GM18519 (cell line): ENCODE measurements around the gene ADAM12.
"Not testable (repeated sequence)": the region's sequence is repeated elsewhere in the genome, so short reads cannot be mapped to it uniquely, and the experiment has no call there.

Experiments used
- ATAC-seq: cut with Tn5 transposase; IDR thresholded peaks from one replicate; pipeline ENCODE4 v1.9.1; 2021; ENCODE audit warnings: mild to moderate bottlenecking, moderate library complexity; ENCODE audit not compliant: unreplicated experiment, low FRiP score

ADAM12 gene

GRCh38 chr10:126066456-126066855 is 321.8 kb downstream of the ADAM12 start:
- ATAC-seq: no peak

DNA sequence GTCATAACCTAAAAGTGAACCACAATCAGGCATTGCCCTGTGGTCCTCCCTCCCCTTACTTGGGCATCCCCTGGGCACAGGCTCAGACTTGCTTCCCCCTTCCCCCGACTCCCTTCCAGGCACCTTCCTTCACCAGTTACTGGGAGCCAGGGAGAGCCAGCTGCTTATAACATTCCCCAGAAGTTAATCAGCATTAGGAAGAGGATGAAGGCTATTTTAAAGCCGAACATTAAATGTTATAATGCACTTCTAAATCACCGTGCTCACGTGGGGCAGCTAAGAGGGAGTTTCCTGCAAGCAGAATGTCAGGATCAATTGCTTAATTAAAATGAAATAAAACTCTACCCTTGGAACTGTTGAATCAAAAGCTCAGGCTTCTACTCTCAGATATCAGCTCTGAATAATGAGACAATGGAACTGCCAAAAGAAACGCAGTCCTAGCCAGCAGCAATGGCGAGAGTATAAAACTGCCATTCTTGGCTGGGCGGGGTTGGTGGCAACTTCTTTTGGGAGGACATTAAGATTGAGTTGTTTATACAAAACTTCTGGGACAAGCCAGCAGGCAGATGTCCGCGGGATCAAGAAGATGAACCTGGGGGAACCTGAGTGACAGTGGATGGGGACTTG is 322.4 kb downstream of the ADAM12 start:
- no peak for ATAC-seq

GRCh38 chr10:126064512-126064911 is 323.8 kb downstream of the ADAM12 start:
- no peak for ATAC-seq

DNA sequence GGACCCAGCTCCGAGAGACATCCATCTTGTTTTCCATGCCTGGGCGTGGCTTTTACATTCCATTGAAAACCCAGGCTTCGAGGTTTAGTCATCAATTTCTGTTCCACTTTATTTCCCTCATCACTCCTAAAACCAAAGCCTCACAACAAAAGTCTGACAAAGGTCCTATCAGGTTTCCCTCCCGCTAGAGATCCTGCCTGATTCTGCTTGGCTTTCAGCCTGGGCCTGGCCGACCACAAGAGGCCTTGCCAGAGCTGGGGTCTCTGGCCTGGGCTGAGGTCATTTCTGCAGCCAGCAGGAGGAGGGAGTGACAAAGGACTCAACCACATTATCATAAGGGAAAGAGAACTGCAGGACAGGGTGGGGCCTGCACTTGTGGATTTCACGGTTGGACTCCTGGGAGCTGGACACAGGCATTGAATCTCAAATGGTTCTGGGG is 324.9 kb downstream of the ADAM12 start:
- ATAC-seq: no peak

GRCh38 chr10:126062131-126063032 is 325.9 kb downstream of the ADAM12 start:
- no peak for ATAC-seq

DNA sequence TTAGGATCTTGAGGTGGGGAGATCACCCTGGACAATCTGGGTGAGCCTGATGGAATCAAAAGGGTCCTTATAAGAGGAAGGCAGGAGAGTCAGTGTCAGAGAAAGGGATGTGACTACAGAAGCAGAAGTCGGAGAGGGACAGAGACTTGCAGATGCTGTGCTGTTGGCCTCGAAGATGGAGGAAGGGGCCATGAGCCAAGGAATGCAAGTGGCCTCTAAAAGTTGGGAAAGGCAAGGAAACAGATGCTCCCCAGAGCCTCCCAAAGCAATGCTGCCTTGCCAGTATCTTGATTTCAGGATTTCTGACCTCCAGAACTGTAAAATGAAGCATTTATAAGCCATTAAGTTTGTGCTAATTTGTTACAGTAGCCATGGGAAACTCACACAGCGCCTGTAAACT is 326.8 kb downstream of the ADAM12 start:
- ATAC-seq: no peak

DNA sequence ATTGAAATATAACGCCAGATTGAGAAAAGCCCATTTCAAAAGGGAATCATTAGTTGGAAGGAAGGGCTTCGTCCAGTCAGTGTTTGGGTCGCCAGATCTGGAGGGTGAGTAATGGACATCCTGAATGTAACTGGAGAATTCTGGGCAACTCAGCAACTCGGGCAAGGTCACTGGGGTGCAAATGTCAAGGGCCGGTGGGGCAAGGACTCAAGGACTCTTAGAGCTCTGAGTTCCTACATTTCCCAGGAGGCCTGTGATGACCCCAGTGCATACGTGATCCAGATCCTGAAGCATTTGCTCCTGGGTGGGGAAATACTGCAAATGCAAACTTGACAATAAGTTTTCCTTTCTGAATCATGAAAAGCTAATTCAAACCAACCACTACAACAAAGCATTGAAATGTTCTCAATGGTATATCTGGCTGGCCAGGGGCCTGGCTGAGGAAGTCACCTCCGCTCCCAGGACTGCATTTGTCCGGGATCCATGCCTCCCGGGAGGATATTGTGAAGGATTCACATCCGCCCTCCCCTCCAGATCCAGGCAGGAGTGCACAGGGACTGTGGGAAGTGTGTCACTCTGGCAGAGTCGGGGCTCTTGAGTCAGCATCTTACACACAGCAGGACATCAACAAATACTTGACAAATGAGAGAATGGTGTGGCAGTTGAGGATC is 327.9 kb downstream of the ADAM12 start:
- no peak for ATAC-seq

- ATAC-seq: no peak
Measured at GRCh38 chr10:126059076-126059826, 329.0 kb downstream of the ADAM12 start.

DNA sequence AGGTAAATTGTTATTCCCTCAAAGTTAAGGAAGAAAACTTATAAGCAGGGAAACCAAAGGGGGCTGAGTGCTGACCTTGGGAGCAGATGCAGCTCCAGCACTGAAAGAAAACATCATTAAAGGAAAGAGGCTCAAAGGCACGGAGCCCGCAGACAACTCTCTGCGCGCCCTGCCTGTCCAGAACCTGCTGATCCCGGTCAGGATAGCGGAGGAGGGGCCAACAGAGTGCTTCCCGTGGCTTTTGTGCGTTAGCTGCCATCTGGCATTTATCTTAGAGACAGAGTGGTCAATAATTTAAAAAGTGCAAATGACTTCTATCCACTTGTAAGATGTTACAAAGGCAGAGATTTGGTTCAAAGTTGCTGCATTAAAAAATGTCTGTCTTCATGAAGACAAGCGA is 329.8 kb downstream of the ADAM12 start:
- no peak for ATAC-seq

DNA sequence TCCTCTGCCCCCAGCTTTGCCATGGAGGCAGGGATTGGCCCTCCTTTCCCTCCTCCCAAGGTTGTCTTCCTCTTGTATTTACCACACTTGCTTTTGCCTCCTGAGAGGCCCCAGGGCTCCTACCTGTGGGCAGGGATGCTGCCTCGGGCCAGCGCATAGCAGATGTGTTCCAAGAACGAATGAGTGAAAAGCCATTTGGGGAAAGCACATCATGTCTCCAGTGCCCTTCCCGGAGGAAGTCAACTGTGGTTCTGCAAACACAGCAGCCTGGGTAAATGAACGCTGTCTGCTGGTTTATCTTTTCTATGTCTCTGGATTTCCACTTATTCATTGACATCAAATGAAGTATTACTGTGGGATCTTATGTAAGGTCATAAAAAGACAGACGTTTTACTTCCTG is 330.2 kb downstream of the ADAM12 start:
- ATAC-seq: no peak

- no peak for ATAC-seq
Measured at GRCh38 chr10:126057494-126057893, 330.8 kb downstream of the ADAM12 start.

GRCh38 chr10:126054191-126054590 is 334.1 kb downstream of the ADAM12 start:
- no peak for ATAC-seq

DNA sequence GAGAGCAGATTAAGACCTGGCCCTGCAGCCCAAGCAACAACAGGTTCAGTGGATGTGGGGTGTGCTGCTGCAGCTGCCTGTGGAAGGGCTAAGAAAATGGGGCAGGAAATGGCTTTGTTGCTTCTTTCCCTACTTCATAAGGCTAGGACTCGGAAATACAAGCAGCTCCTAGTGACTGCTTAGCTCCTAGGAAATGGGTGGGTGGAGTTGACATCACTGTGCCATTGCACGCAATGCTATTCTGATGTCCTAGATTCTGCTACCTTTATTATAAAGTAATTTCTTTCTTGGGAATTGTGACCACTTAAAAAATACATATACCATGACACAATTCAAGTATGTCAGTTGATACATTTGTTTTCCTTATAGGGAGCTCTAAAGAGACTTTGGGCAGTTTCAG is 336.1 kb downstream of the ADAM12 start:
- no peak for ATAC-seq

GRCh38 chr10:126049759-126050700 is 338.2 kb downstream of the ADAM12 start:
- ATAC-seq: no peak

DNA sequence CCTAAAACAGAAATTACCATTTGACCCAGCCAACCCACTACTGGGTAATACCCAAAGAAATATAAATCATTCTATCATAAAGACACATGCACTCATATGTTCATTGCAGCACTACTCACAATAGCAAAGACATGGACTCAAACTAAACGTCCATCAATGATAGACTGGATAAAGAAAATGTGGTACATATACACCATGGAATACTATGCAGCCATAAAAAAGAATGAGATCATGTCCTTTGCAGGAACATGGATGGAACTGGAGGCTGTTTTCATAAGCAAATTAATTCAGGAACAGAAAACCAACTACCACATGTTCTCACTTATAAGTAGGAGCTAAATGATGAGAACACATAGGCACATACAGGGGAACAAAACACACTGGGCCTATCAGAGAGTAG is 340.5 kb downstream of the ADAM12 start:
- ATAC-seq: not testable (repeated sequence)

- ATAC-seq: no peak
Measured at GRCh38 chr10:126046831-126047230, 341.4 kb downstream of the ADAM12 start.

- ATAC-seq: no peak
Measured at GRCh38 chr10:126045861-126046260, 342.4 kb downstream of the ADAM12 start.

- no peak for ATAC-seq
Measured at GRCh38 chr10:126043389-126043788, 344.9 kb downstream of the ADAM12 start.

DNA sequence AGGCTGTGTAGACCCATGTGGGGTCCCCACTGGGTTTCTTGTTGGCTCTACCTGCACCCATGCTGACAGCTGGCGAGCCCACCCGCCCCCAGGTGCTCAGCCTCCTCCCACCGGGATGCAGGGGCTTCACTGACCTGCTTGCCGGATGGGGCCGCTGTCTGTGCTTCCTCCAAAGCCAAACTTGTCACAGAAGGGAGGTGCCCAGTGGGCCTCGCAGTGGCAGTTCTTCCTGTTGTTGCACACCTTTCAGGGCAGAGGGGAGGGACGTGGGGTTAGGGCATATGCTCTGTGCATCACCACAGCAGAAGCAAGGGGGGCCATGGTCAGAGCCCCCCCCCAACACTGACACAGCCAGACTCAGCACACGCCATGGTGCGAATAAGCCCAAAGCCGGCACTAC is 345.4 kb downstream of the ADAM12 start:
- no peak for ATAC-seq

DNA sequence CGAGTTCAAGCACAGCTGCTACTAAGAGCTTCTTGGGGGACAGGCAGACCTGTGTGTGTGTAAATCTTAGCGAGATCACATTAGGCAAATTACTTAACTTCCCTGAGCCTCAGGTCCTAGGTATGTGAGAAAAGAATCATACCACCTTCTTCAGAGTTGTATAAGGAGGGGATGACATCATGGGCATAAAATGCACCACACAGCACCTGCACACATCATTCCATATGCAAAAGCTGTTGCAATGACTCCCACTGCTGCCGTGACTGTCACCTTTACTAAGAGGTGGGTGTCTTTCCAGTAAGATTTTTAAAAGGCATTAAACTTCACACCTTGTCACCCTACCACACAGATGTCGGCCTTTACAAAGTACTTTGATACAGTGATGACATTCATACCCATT is 345.9 kb downstream of the ADAM12 start:
- no peak for ATAC-seq
